Muscle of back (tissue), 11 donors: ENCODE data around the gene ATXN2. TPM values are rescaled to one million over a fixed set of nuclear protein-coding genes. Genes with fewer than 3 reads are reported as not detected.
A peak's percentile ranks its signal among the peaks of the same experiment; 100 is the strongest.
"Not testable (repeated sequence)": the region's sequence is repeated elsewhere in the genome, so short reads cannot be mapped to it uniquely, and the experiment has no call there.

Experiments used
- DNase-seq, 3 donors: peaks; one replicate each; pipeline versions ENCODE4 v3.0.0 to v3.0.0-alpha.2; 2013
- polyA plus RNA-seq, 10 donors: library from polyadenylated mRNA; unstranded; fragments of 120-200 nt; gene quantifications; one replicate each; pipeline ENCODE4 v1.2.1, GENCODE V29; 2013; ENCODE audit not compliant: insufficient read length in 10 of 10

Gene ATXN2
- polyA plus RNA-seq, 10 donors: 36.9 to 66.1 (median 53.2) TPM

GRCh38 chr12:111507719-111508118, 91.4 kb downstream of the ATXN2 start:
- not testable (repeated sequence) for DNase-seq

- not testable (repeated sequence) for DNase-seq
Measured at GRCh38 chr12:111507258-111507657, 91.9 kb downstream of the ATXN2 start.

GRCh38 chr12:111506260-111506659, 92.9 kb downstream of the ATXN2 start:
- DNase-seq: no peak

- no peak for DNase-seq
Measured at GRCh38 chr12:111505601-111506036, 93.5 kb downstream of the ATXN2 start.

- no peak for DNase-seq
Measured at GRCh38 chr12:111503116-111503515, 96.0 kb downstream of the ATXN2 start.

GRCh38 chr12:111494676-111495075, 104.4 kb downstream of the ATXN2 start:
- no peak for DNase-seq

- not testable (repeated sequence) for DNase-seq
Measured at GRCh38 chr12:111492979-111493378, 106.1 kb downstream of the ATXN2 start.

- DNase-seq: no peak
Measured at GRCh38 chr12:111488798-111489197, 110.3 kb downstream of the ATXN2 start.

GRCh38 chr12:111488271-111488670, 110.8 kb downstream of the ATXN2 start:
- no peak for DNase-seq

GRCh38 chr12:111482462-111482861, 116.7 kb downstream of the ATXN2 start:
- no peak for DNase-seq

- DNase-seq: no peak
Measured at GRCh38 chr12:111471236-111471635, 127.9 kb downstream of the ATXN2 start.

- DNase-seq: no peak
Measured at GRCh38 chr12:111469401-111469800, 129.7 kb downstream of the ATXN2 start.

- DNase-seq: peak; percentile 88 to 94 (median 89)
Measured at GRCh38 chr12:111467857-111468241, 131.3 kb downstream of the ATXN2 start.

- DNase-seq: peak in 2 of 3 donors; percentile 64 to 66
Measured at GRCh38 chr12:111467092-111467856, 131.8 kb downstream of the ATXN2 start.

GRCh38 chr12:111462210-111462769, 136.8 kb downstream of the ATXN2 start:
- peak in 1 of 3 donors; percentile 72 for DNase-seq

- DNase-seq: not testable (repeated sequence)
Measured at GRCh38 chr12:111460111-111460510, 139.0 kb downstream of the ATXN2 start.

- DNase-seq: no peak
Measured at GRCh38 chr12:111458546-111459172, 140.5 kb downstream of the ATXN2 start.

- DNase-seq: no peak
Measured at GRCh38 chr12:111457577-111457976, 141.5 kb downstream of the ATXN2 start.

GRCh38 chr12:111457071-111457470, 142.0 kb downstream of the ATXN2 start:
- DNase-seq: no peak

GRCh38 chr12:111455448-111456320, 143.4 kb downstream of the ATXN2 start:
- no peak for DNase-seq

GRCh38 chr12:111454716-111455447, 144.2 kb downstream of the ATXN2 start:
- no peak for DNase-seq
